Measurements from ENCODE around the gene ACTR8. TPM values are rescaled to one million over a fixed set of nuclear protein-coding genes. Genes with fewer than 3 reads are reported as not detected.

The ACTR8 gene
- total and polyA plus RNA-seq, 2 of the 13 experiments (the other 11 are each of a cell fraction or from before 2014, with no cell fraction given), result 15.5 to 29.0 TPM

GRCh38 chr3:53845103-53845880, 36.7 kb downstream of the ACTR8 start (continued):
- TF ChIP-seq ZGPAT (CRISPR knock-in tag; IDR thresholded peaks at IDR 0.05), result peak; percentile 35; the same call in 1 of the 2 replicates
- peak in 1 of 2 experiments; percentile 2; a peak in 1 of 4 replicates for TF ChIP-seq POLR2A (IDR thresholded peaks at IDR 0.05; ENCODE audit: insufficient read depth in 1 of 2, low read depth in 2 of 2, low read length in 2 of 2)
- TF ChIP-seq ZNF629 (CRISPR knock-in tag; conservative IDR thresholded peaks at IDR 0.05), result peak; percentile 91
- TF ChIP-seq XRCC5 (optimal IDR thresholded peaks at IDR 0.05; ENCODE audit: low read length), result peak; percentile 3
- TF ChIP-seq ZNF704 (CRISPR knock-in tag; IDR thresholded peaks at IDR 0.05; ENCODE audit: borderline replicate concordance), result no peak
- no peak for TF ChIP-seq ZNF639 (CRISPR knock-in tag; conservative IDR thresholded peaks at IDR 0.05)
- 0 out of 2 replicates have a peak, but pooled peaks have one; percentile 4 for TF ChIP-seq TFAP4 (IDR thresholded peaks at IDR 0.05; ENCODE audit: borderline replicate concordance, low read depth)
- no peak for TF ChIP-seq FOXC1 (CRISPR knock-in tag; IDR thresholded peaks at IDR 0.05; ENCODE audit: borderline replicate concordance)
- TF ChIP-seq FOXK2 (IDR thresholded peaks at IDR 0.05), result no peak
- TF ChIP-seq NFE2L1 (CRISPR knock-in tag; IDR thresholded peaks at IDR 0.05; ENCODE audit: borderline replicate concordance), result no peak
- no peak for TF ChIP-seq ZC3H13 (CRISPR knock-in tag; IDR thresholded peaks at IDR 0.05)
- TF ChIP-seq IKZF1 (IDR thresholded peaks at IDR 0.05), result no peak
- TF ChIP-seq ZNF615 (CRISPR knock-in tag; IDR thresholded peaks at IDR 0.05; ENCODE audit: borderline replicate concordance), result 0 out of 2 replicates have a peak, but pooled peaks have one; percentile 53
- TF ChIP-seq GZF1 (CRISPR knock-in tag; IDR thresholded peaks at IDR 0.05), result no peak
- no peak for TF ChIP-seq NCOA1 (CRISPR knock-in tag; IDR thresholded peaks at IDR 0.05)
- TF ChIP-seq MAFK (conservative IDR thresholded peaks at IDR 0.05 in 1 of 2, IDR thresholded peaks at IDR 0.05 in 1 of 2; ENCODE audit: low read length in 2 of 2), result no peak
- no peak; a peak in 1 of 4 replicates for TF ChIP-seq REST (IDR thresholded peaks at IDR 0.05; ENCODE audit: borderline replicate concordance in 1 of 2, low read depth in 1 of 2, low read length in 2 of 2)
- TF ChIP-seq HNF4G (IDR thresholded peaks at IDR 0.05; ENCODE audit: borderline replicate concordance, low read depth, low read length), result 0 out of 2 replicates have a peak, but pooled peaks have one; percentile 9
- no peak for TF ChIP-seq HNF4G (CRISPR knock-in tag; IDR thresholded peaks at IDR 0.05; ENCODE audit: borderline replicate concordance, low read depth)
- no peak for TF ChIP-seq ATM (IDR thresholded peaks at IDR 0.05; ENCODE audit: borderline replicate concordance)
- TF ChIP-seq ZNF20 (CRISPR knock-in tag; IDR thresholded peaks at IDR 0.05), result 0 out of 2 replicates have a peak, but pooled peaks have one; percentile 42
- TF ChIP-seq RARA (CRISPR knock-in tag; IDR thresholded peaks at IDR 0.05), result no peak

Measured in HepG2 (cell line).